ENCODE results near the gene NPAS3.

Gene NPAS3

DNA sequence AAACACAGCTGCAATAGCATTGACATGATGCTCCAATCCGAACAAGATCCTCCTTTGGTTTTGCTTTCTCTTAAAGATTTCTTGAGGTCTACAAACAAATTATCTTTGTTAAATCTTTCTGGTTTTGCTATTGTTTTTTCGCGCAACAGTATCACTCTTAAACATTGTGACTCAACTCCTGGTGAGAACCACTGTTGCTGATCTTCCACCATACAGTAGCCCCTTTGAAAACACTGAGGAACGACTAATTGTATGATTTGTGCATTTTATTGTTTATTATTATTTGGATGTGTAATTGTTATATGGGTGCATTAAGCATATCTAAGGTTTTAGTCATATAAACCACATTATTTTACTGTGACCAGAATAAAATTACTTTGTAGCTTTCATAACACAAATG, 729.4 kb downstream of the NPAS3 start:
- no peak for DNase-seq

DNA sequence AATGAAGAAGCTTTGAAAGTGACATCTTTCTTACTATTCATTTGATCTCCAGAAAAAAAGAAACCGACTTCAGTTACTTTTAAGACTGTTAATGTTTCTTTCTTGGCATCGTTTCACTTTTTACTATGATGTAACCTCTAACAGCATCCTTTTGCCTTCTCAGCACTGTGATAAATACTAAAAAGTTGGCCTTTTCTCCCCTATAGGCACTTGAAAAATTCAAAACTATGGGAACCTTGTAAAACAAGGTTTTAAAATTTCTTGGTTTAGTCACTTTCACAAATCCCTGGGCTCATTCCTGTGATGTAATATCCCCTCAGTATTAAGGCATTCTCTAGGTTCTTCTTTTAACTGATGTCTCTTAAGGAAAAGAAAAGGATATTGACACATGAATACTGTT, 730.4 kb downstream of the NPAS3 start:
- no peak for DNase-seq

- DNase-seq, result no peak
These were observed 731.6 kb downstream of the NPAS3 start for GRCh38 chr14:33670235-33670634.

DNA sequence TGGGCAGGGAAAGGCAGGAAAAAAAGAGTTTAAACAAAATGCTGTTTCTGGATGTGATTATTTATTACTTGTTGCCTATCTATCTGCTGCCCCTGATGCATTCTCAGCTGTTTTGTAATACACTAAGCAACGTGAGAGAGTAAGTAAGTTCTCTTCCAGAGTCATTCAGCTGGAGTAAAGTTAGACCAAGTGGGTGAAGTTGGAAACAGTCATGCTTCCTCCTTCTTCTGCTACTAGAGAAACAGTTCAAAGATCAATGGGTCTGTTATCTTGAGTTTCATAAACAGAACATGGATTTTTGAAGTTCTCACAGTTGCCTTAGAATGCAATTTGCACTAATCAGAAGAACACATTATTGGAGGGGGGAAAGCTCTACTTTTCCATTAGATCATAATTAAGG, 732.9 kb downstream of the NPAS3 start:
- DNase-seq, result no peak

GRCh38 chr14:33674927-33675326, 736.2 kb downstream of the NPAS3 start:
- DNase-seq, result no peak

GRCh38 chr14:33675415-33676130, 736.9 kb downstream of the NPAS3 start:
- DNase-seq, result no peak

DNA sequence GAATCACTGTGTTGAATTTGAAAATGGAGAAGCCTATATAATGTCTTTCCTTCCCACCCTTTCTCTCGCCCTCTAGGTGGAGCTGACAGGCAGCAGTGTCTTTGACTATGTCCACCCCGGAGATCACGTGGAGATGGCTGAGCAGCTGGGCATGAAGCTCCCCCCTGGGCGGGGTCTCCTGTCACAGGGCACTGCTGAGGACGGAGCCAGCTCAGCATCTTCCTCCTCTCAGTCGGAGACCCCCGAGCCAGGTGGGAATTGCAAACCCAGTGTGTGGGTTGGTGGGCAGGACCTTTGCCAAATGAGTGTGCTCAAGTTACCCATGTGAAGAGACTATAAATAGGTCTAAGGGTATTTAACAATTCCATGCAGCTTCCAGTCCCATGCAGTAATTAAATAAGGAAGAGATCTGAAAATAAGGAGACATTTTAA, 737.5 kb downstream of the NPAS3 start:
- DNase-seq, result no peak

- no peak for DNase-seq
These were observed 738.2 kb downstream of the NPAS3 start for GRCh38 chr14:33676891-33677290.

DNA sequence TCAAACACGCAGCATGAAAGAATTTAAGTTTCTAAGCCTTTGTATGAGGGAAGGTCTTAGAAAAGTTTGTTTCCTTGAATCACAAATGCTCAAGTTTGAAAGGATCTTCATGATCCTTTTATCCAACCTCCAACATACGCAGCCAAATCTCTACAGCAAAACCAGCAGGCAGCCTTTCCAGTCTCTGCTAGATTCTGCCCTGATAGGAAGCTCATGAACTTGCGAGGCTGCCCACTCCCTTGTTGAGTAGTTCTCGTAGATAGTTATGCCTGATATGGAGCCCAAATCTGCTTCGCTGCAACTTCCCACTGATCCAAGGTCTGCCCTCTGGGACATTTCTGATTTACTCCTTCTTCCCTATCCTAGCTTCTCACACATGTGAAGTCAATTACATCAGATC, 739.3 kb downstream of the NPAS3 start:
- DNase-seq, result no peak

- no peak for DNase-seq
These were observed 740.3 kb downstream of the NPAS3 start for GRCh38 chr14:33679025-33679424.

DNA sequence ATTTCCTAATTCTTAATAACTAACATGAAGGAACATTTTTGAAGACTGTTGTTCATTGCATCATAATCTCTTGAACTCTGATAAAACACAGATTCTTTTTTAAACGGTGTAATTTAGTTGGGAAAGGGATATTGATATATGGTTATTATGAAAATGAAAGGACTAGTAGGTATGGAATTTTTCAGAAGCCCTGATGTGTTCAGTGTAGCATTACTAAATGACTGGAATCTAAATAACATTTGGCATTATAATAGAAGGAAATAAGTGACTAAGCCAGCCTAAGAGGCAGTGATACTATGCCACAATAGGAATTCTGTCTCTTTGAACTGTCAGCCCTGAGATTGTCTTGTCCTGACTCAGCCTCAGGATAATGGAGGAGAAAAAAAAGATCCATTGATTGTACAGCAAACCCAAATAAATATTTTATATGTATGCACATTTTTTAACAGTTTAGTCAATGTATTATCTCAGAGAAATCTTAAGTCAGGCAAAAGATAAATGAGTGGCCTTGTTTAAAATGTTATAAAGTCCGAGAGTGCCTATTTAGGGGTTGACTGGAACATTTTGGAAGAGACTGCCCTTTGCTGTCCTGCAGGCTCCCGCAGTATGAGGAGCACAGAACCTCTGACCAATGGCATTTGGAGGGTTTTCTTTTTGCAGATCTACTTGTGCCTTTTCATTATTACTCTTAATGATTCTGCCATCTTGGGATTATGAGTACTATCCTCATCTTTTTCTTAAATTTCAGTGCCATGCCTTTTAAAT, 741.0 kb downstream of the NPAS3 start:
- DNase-seq, result no peak

DNA sequence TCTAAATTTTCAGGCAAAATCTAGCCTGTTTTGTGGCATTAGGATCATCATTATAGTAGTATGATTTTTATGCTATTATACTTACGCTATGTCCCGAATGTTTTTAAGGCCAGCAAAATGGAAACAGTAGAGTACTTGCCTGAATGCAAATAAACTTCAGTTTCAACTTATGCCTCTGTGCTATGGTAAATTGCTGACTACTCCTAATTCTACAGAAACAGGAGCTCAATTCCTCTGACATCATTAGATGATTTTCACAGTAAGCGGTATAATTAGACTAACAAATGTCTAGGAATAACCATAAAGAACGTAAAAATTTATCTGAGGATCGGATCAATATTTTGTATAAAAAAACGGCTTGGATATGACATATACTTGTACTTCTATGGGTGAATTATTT, 742.2 kb downstream of the NPAS3 start:
- DNase-seq, result no peak

DNA sequence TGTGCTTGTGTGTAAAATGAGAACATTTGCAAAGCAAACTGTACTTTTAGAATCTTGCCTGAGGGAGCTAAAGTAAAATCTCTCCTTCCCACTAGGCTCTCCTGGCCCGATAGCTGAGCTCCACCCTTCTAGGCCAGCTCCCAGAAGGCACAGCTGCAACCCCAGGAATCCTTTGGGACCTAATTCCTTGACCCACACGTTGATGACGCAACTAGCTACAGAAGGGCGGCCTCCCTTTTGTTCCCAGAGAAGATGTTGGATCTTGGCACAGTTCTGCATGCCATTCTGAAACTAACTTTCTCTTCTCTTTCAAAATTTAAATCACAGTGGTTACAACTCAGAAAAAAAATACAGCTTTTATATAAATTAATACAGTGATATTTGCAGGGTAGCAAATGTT, 744.1 kb downstream of the NPAS3 start:
- DNase-seq, result no peak

GRCh38 chr14:33685026-33685425, 746.3 kb downstream of the NPAS3 start:
- DNase-seq, result no peak

GRCh38 chr14:33685698-33686097, 747.0 kb downstream of the NPAS3 start:
- no peak for DNase-seq

GRCh38 chr14:33686218-33686617, 747.5 kb downstream of the NPAS3 start:
- DNase-seq, result no peak

DNA sequence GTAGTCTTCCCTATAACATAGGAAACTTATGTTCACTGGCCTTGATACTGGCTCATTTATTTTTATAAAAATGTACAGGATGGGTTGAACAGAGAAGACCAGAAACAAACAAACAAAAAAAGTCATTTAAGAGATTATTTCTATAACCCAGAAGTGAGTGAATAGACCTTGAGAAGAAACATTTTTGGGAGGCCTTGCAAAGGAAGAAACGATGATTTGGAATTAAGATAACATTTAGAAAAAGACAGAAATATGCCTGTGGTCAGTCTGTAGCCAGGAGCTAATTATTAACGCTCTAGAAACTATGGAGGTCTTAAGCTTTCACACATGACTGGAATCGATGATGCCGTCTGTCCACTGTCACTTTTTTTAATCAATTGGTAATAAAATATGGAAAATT, 748.2 kb downstream of the NPAS3 start:
- no peak for DNase-seq

DNA sequence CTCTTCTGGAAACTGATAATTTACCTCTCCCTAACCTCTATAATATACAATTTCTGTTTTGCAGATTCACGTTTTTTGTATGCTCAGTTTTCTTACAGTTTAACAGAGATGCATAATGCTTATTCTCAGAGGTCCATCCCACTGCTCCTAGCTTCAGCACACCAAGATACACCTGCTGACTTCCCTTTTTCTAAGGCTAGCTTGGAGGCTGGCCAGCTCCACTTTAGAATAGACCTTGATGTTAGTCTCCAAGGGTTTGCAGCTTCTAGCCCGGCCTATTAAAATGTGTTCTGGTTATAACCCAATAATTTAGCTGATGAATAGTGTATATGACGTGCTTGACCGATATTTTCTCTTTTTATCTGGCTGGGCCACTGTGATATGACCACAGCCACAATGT, 751.0 kb downstream of the NPAS3 start:
- no peak for DNase-seq

GRCh38 chr14:33691907-33692306, 753.2 kb downstream of the NPAS3 start:
- no peak for DNase-seq

DNA sequence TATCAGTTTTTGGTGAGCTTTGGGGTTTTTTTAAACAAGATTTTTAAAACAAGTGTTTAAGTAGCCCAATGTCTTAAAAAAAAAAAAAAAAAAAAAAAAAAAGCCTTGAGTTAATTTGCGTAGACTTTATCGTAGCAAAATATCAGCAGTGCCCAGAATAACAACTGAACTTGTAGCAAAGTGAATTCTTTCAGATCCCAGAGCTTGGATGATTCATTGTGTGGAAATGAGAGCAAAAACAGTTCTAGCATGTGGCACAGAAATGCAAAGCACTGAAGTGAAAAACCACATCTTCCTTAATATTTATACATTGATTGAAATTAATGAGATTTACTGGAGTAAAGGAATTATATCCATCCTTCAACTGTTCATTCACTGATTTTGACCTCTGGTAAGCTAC, 754.1 kb downstream of the NPAS3 start:
- no peak for DNase-seq

GRCh38 chr14:33693237-33693636, 754.6 kb downstream of the NPAS3 start:
- no peak for DNase-seq

GRCh38 chr14:33696165-33696564, 757.5 kb downstream of the NPAS3 start:
- DNase-seq, result no peak

- DNase-seq, result no peak
These were observed 760.8 kb downstream of the NPAS3 start for GRCh38 chr14:33699300-33699983.

- no peak for DNase-seq
These were observed 761.4 kb downstream of the NPAS3 start for GRCh38 chr14:33700052-33700451.

All from suppressor macrophage treated with lipopolysaccharide for 4 hours (primary cell).